ENCODE results near the gene CNTN6. TPM values are rescaled to one million over a fixed set of nuclear protein-coding genes. Genes with fewer than 3 reads are reported as not detected.

CNTN6 gene
- total and polyA plus RNA-seq, 2 donors (not counting 1 experiment from before 2014, with no cell fraction given) = not detected

- H2AFZ ChIP-seq (ENCODE audit: insufficient read depth, low read depth, low read length, poor library complexity, severe bottlenecking) = no peak overlapping the region
- Mint-ChIP-seq H3K9me3 (ENCODE audit: insufficient read depth) (no peaks in the 10 kb centered on the region), H3K4me1 (no peaks in the 10 kb centered on the region), H3K27me3 (no peaks in the 10 kb centered on the region), H3K27ac (no peak overlapping the region), H3K4me3 (no peak overlapping the region)
- no peaks in the 10 kb centered on the region for H3K9me3 ChIP-seq (ENCODE audit: control extremely low read depth in 1 of 3, control insufficient read depth in 2 of 3, insufficient read depth in 1 of 3, low read length in 2 of 3)
- WGBS (ENCODE audit: insufficient coverage) = 100% methylated on average over 3 of the region's 5 CpGs
- H3K4me2 ChIP-seq (replicated peaks; ENCODE audit: low read depth, low read length, poor library complexity, severe bottlenecking) = no peak overlapping the region
- no peak overlapping the region for H3K27ac ChIP-seq (ENCODE audit: low read length in 2 of 2)
- no peaks in the 10 kb centered on the region for H4K20me1 ChIP-seq (ENCODE audit: control insufficient read depth, insufficient read depth, low read length, poor library complexity, severe bottlenecking)
- TF ChIP-seq, protein P1, sequence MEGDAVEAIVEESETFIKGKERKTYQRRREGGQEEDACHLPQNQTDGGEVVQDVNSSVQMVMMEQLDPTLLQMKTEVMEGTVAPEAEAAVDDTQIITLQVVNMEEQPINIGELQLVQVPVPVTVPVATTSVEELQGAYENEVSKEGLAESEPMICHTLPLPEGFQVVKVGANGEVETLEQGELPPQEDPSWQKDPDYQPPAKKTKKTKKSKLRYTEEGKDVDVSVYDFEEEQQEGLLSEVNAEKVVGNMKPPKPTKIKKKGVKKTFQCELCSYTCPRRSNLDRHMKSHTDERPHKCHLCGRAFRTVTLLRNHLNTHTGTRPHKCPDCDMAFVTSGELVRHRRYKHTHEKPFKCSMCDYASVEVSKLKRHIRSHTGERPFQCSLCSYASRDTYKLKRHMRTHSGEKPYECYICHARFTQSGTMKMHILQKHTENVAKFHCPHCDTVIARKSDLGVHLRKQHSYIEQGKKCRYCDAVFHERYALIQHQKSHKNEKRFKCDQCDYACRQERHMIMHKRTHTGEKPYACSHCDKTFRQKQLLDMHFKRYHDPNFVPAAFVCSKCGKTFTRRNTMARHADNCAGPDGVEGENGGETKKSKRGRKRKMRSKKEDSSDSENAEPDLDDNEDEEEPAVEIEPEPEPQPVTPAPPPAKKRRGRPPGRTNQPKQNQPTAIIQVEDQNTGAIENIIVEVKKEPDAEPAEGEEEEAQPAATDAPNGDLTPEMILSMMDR (IDR thresholded peaks at IDR 0.05) = no peak
- TF ChIP-seq EZH2 (IDR thresholded peaks at IDR 0.05; ENCODE audit: borderline replicate concordance, insufficient read depth, low read depth, low read length, poor library complexity, severe bottlenecking) = no peak
- H3K79me2 ChIP-seq (ENCODE audit: control insufficient read depth, insufficient read depth, low read length) = no peaks in the 10 kb centered on the region
- H3K27me3 ChIP-seq (replicated peaks in 1 of 4; ENCODE audit: control extremely low read depth in 1 of 4, control insufficient read depth in 3 of 4, insufficient read depth in 4 of 4, low read length in 3 of 4) = no peaks in the 10 kb centered on the region
- H3K9ac ChIP-seq (ENCODE audit: low read length) = no peak overlapping the region
- no peaks in the 10 kb centered on the region for H3K36me3 ChIP-seq (replicated peaks in 1 of 2; ENCODE audit: control extremely low read depth in 1 of 2, control insufficient read depth in 1 of 2, extremely low read depth in 1 of 2, insufficient read depth in 2 of 2, low read length in 1 of 2)
- CTCF ChIA-PET = no interaction called here
- H3K4me3 ChIP-seq (ENCODE audit: control extremely low read depth in 1 of 5, extremely low read depth in 1 of 5, insufficient read depth in 1 of 5, low read depth in 2 of 5, low read length in 4 of 5) = no peak overlapping the region
- POLR2A ChIA-PET = no interaction called here
- intact Hi-C loops (cut with micrococcal nuclease) = no loop called here
- ATAC-seq (ENCODE audit: low read depth) = no peak
- H3K4me1 ChIP-seq (ENCODE audit: control insufficient read depth in 2 of 2, insufficient read depth in 2 of 2, low read length in 2 of 2) = no peaks in the 10 kb centered on the region
- no peak for DNase-seq
Observed at GRCh38 chr3:1072041-1072440, 20.8 kb upstream of the CNTN6 start.

GRCh38 chr3:1079662-1080061, 13.2 kb upstream of the CNTN6 start:
- ATAC-seq (ENCODE audit: low read depth) (no peak), DNase-seq (no peak)
- H3K27ac Mint-ChIP-seq = no peak overlapping the region
- no peaks in the 10 kb centered on the region for H3K27me3 Mint-ChIP-seq
- no peak for TF ChIP-seq EZH2 (IDR thresholded peaks at IDR 0.05; ENCODE audit: borderline replicate concordance, insufficient read depth, low read depth, low read length, poor library complexity, severe bottlenecking)
- TF ChIP-seq, protein P1 (IDR thresholded peaks at IDR 0.05) = no peak
- no peak overlapping the region for H2AFZ ChIP-seq (ENCODE audit: insufficient read depth, low read depth, low read length, poor library complexity, severe bottlenecking)
- H3K4me2 ChIP-seq (replicated peaks; ENCODE audit: low read depth, low read length, poor library complexity, severe bottlenecking) = no peak overlapping the region
- H3K9me3 Mint-ChIP-seq (ENCODE audit: insufficient read depth) = no peaks in the 10 kb centered on the region
- ChIA-PET CTCF (no interaction called here), POLR2A (no interaction called here)
- H3K4me1 ChIP-seq (ENCODE audit: control insufficient read depth in 2 of 2, insufficient read depth in 2 of 2, low read length in 2 of 2) = no peaks in the 10 kb centered on the region
- H3K79me2 ChIP-seq (ENCODE audit: control insufficient read depth, insufficient read depth, low read length) = no peaks in the 10 kb centered on the region
- H4K20me1 ChIP-seq (ENCODE audit: control insufficient read depth, insufficient read depth, low read length, poor library complexity, severe bottlenecking) = no peaks in the 10 kb centered on the region
- no peak overlapping the region for H3K27ac ChIP-seq (ENCODE audit: low read length in 2 of 2)
- H3K4me1 Mint-ChIP-seq = no peaks in the 10 kb centered on the region
- H3K27me3 ChIP-seq (replicated peaks in 1 of 4; ENCODE audit: control extremely low read depth in 1 of 4, control insufficient read depth in 3 of 4, insufficient read depth in 4 of 4, low read length in 3 of 4) = no peaks in the 10 kb centered on the region
- no peak overlapping the region for H3K4me3 ChIP-seq (ENCODE audit: control extremely low read depth in 1 of 5, extremely low read depth in 1 of 5, insufficient read depth in 1 of 5, low read depth in 2 of 5, low read length in 4 of 5)
- intact Hi-C loops (cut with micrococcal nuclease) = no loop called here
- H3K36me3 ChIP-seq (replicated peaks in 1 of 2; ENCODE audit: control extremely low read depth in 1 of 2, control insufficient read depth in 1 of 2, extremely low read depth in 1 of 2, insufficient read depth in 2 of 2, low read length in 1 of 2) = no peaks in the 10 kb centered on the region
- no peak overlapping the region for H3K9ac ChIP-seq (ENCODE audit: low read length)
- H3K4me3 Mint-ChIP-seq = no peak overlapping the region
- H3K9me3 ChIP-seq (ENCODE audit: control extremely low read depth in 1 of 3, control insufficient read depth in 2 of 3, insufficient read depth in 1 of 3, low read length in 2 of 3) = no peaks in the 10 kb centered on the region
